GM12892 (cell line): Measurements from ENCODE around the gene CD36.

Experiments
- POLR2A ChIP-seq: IDR thresholded peaks from 2 replicates; pipeline ENCODE4 v1.6.1; 2011; ENCODE audit warnings: low read depth, low read length, control low read depth
- POLR2AphosphoS5 ChIP-seq: IDR thresholded peaks from 2 replicates; pipeline ENCODE4 v1.6.1; 2011; ENCODE audit warnings: low read depth, low read length, control low read depth
- TAF1 ChIP-seq: IDR thresholded peaks from 2 replicates; pipeline ENCODE4 v1.6.1; 2011; ENCODE audit warnings: low read depth, mild to moderate bottlenecking, control low read depth, low read length, borderline replicate concordance

- no peak for TF ChIP-seq POLR2A
- no peak for TF ChIP-seq POLR2AphosphoS5
- no peak for TF ChIP-seq TAF1
Measured at GRCh38 chr7:80593869-80594586, 44.4 kb upstream of the CD36 start.
